Natural killer cell (primary cell): ENCODE measurements around the gene S100A7A. TPM values are rescaled to one million over a fixed set of nuclear protein-coding genes. Genes with fewer than 3 reads are reported as not detected.
"Not testable (repeated sequence)": the region's sequence is repeated elsewhere in the genome, so short reads cannot be mapped to it uniquely, and the experiment has no call there.

ENCODE experiments used
- ATAC-seq, 3 donors: fragments of 150-1000 bp in 2 of 3; fragments of 200-7000 bp in 1 of 3; cut with Tn5 transposase; 1 replicate in 1 of 3; 2 replicates in 2 of 3; pipeline ENCODE4 v1.10.0; 2021; ENCODE audit warnings: mild to moderate bottlenecking in 2 of 3, moderate library complexity in 2 of 3
- DNase-seq, 2 donors: peaks; one replicate each; pipeline versions ENCODE4 v3.0.0 to v3.0.0-alpha.2; 2013 to 2021; ENCODE audit warnings: mixed read lengths in 1 of 2
- H3K27ac ChIP-seq: one replicate; pipeline ENCODE4 v1.5.1; 2013; ENCODE audit warnings: mild to moderate bottlenecking, low read length
- H3K27me3 ChIP-seq: one replicate; pipeline ENCODE4 v1.6.1; 2013; ENCODE audit warnings: low read length; ENCODE audit not compliant: control insufficient read depth, insufficient read depth
- H3K36me3 ChIP-seq: one replicate; pipeline ENCODE4 v1.6.1; 2013; ENCODE audit warnings: low read length; ENCODE audit not compliant: control insufficient read depth, insufficient read depth
- H3K4me1 ChIP-seq: one replicate; pipeline ENCODE4 v1.6.1; 2013; ENCODE audit warnings: low read length; ENCODE audit not compliant: control insufficient read depth, insufficient read depth
- H3K4me3 ChIP-seq: one replicate; pipeline ENCODE4 v1.5.1; 2013; ENCODE audit warnings: low read length
- H3K9me3 ChIP-seq: one replicate; pipeline ENCODE4 v1.6.1; 2013; ENCODE audit warnings: low read length; ENCODE audit not compliant: control insufficient read depth, insufficient read depth
- H3K27ac Mint-ChIP-seq, 2 donors: one replicate each; pipeline ENCODE4 v1.8.0; 2022; ENCODE audit warnings: mild to moderate bottlenecking in 2 of 2, mixed read lengths in 2 of 2, moderate library complexity in 1 of 2
- H3K27me3 Mint-ChIP-seq, 2 donors: one replicate each; pipeline ENCODE4 v1.8.0; 2022; ENCODE audit warnings: low read depth in 2 of 2, mixed read lengths in 2 of 2
- H3K36me3 Mint-ChIP-seq: one replicate; pipeline ENCODE4 v1.8.0; 2022; ENCODE audit warnings: mixed read lengths
- H3K4me1 Mint-ChIP-seq, 2 donors: one replicate each; pipeline ENCODE4 v1.8.0; 2022; ENCODE audit warnings: mixed read lengths in 2 of 2
- H3K4me3 Mint-ChIP-seq: one replicate; pipeline ENCODE4 v1.8.0; 2022; ENCODE audit warnings: mild to moderate bottlenecking, moderate library complexity, mixed read lengths
- H3K9me3 Mint-ChIP-seq, 2 donors: one replicate each; pipeline ENCODE4 v1.8.0; 2022; ENCODE audit warnings: mixed read lengths in 2 of 2
- CTCF ChIP-seq: fragments of 200-600 bp; IDR thresholded peaks from one replicate; pipeline ENCODE4 v1.8.0; 2022; ENCODE audit warnings: antibody characterized with exemption
- WGBS: methylation state at CpG from one replicate; pipeline ENCODE4 v1.1.7; 2013; ENCODE audit warnings: missing lambda C conversion rate; ENCODE audit not compliant: insufficient coverage; 5-methylcytosine and 5-hydroxymethylcytosine counted together
- intact Hi-C: fragments of 100-400 bp; cut with micrococcal nuclease; formaldehyde crosslinking; loops from one replicate; pipeline ENCODE4 v1.14.2; 2022
- total RNA-seq, 4 donors: library from RNA; stranded (reverse); fragments of 120-200 nt in 1 of 4; gene quantifications; one replicate each; pipeline versions ENCODE4 v1.2.3 to v1.2.4, GENCODE V29; 2013 to 2022

Gene S100A7A
- total RNA-seq, 3 donors from 2014 or later (not counting 1 experiment from before 2014, with no cell fraction given) = not detected

DNA sequence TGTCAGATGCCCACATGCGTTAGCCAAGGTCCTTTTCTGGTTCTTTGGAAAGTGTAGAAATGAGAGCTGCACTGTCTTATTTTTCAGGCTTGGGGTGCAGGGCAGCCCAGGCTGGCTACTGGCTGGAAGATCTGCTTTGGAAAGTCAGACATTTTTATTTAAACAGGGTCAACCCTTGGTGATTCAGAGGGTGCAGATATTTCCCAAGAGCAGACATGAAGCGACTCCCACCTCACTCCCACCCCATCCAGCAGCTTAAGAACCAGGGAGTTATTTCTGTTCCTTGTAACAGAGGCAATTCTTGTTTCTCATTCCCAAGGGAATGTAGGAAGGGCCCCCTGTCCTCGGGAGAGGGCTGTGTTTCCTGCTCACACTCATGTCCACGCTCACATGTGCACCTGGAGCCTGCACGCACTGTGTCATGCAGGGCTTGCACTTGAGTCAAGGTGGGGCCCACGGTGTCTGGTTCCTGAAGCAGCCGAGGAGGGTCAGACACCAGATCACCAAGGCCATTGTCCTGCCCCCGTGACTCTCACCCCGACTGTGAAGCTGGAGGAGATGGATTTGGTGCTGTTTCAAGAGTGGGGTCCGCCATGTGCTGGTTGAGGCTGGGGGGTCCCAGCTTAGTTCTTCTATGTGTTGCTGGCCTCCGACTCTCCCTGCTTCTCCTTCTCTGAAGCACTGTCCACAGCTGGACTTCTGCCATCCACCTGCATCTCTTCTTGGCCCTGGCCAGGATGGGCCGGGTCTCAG lies 992 bp downstream of the S100A7A start:
- no peaks in the 10 kb centered on the region for H3K4me1 Mint-ChIP-seq
- WGBS = 82% methylated on average over 12 of the region's 12 CpGs
- no peak overlapping the region for H3K27ac Mint-ChIP-seq
- Histone ChIP-seq H3K27ac (no peak overlapping the region), H3K36me3 (no peaks in the 10 kb centered on the region), H3K9me3 (no peaks in the 10 kb centered on the region), H3K27me3 (peaks cover 5% of the 10 kb centered on the region), H3K4me1 (no peaks in the 10 kb centered on the region), H3K4me3 (no peak overlapping the region)
- ATAC-seq = no peak
- H3K9me3 Mint-ChIP-seq = peaks cover 0 to 2% of the 10 kb centered on the region in 2 donors
- intact Hi-C loops = no loop called here
- peaks cover 13 to 20% of the 10 kb centered on the region in 2 donors for H3K27me3 Mint-ChIP-seq
- H3K36me3 Mint-ChIP-seq = no peaks in the 10 kb centered on the region
- no peak for TF ChIP-seq CTCF
- no peak for DNase-seq
- H3K4me3 Mint-ChIP-seq = no peak overlapping the region

GRCh38 chr1:153418758-153419435 lies 2.6 kb downstream of the S100A7A start:
- H3K4me1 ChIP-seq, ATAC-seq, H3K36me3 ChIP-seq, H3K27me3 ChIP-seq, H3K27ac Mint-ChIP-seq, H3K36me3 Mint-ChIP-seq, H3K9me3 ChIP-seq, H3K4me3 ChIP-seq, intact Hi-C loops, H3K9me3 Mint-ChIP-seq, H3K27ac ChIP-seq, DNase-seq, H3K4me1 Mint-ChIP-seq, H3K4me3 Mint-ChIP-seq: not testable (repeated sequence)
- 71% methylated on average over 7 of the region's 7 CpGs for WGBS
- peaks cover 14 to 17% of the 10 kb centered on the region in 2 donors for H3K27me3 Mint-ChIP-seq

- intact Hi-C loops, H3K36me3 Mint-ChIP-seq, H3K9me3 Mint-ChIP-seq, H3K36me3 ChIP-seq, H3K27ac ChIP-seq, H3K4me3 ChIP-seq, H3K27me3 ChIP-seq, H3K4me3 Mint-ChIP-seq, H3K9me3 ChIP-seq, H3K4me1 ChIP-seq, ATAC-seq, H3K27ac Mint-ChIP-seq, DNase-seq, H3K4me1 Mint-ChIP-seq: not testable (repeated sequence)
- peaks cover 19 to 20% of the 10 kb centered on the region in 2 donors for H3K27me3 Mint-ChIP-seq
- WGBS = 46% methylated on average over 2 of the region's 2 CpGs
Observed at GRCh38 chr1:153419436-153419793, 3.1 kb downstream of the S100A7A start.

GRCh38 chr1:153420306-153420705 lies 4.0 kb downstream of the S100A7A start:
- no peak overlapping the region for H3K4me3 Mint-ChIP-seq
- H3K36me3 Mint-ChIP-seq = no peaks in the 10 kb centered on the region
- ATAC-seq (no peak), DNase-seq (no peak)
- Histone ChIP-seq H3K27ac (no peak overlapping the region), H3K27me3 (peaks cover 5% of the 10 kb centered on the region), H3K36me3 (no peaks in the 10 kb centered on the region), H3K4me3 (no peak overlapping the region), H3K4me1 (no peaks in the 10 kb centered on the region), H3K9me3 (no peaks in the 10 kb centered on the region)
- H3K27ac Mint-ChIP-seq = no peak overlapping the region
- peaks cover 23 to 28% of the 10 kb centered on the region in 2 donors for H3K27me3 Mint-ChIP-seq
- H3K4me1 Mint-ChIP-seq = no peaks in the 10 kb centered on the region
- TF ChIP-seq CTCF = no peak
- WGBS = 74% methylated on average over 2 of the region's 2 CpGs
- H3K9me3 Mint-ChIP-seq = peaks cover 0 to 2% of the 10 kb centered on the region in 2 donors
- intact Hi-C loops = no loop called here
